ENCODE results near the gene GTPBP6. TPM values are rescaled to one million over a fixed set of nuclear protein-coding genes. Genes with fewer than 3 reads are reported as not detected.

GTPBP6 gene
- total RNA-seq, 1 experiment from 2014 or later = 72.4 TPM

DNA sequence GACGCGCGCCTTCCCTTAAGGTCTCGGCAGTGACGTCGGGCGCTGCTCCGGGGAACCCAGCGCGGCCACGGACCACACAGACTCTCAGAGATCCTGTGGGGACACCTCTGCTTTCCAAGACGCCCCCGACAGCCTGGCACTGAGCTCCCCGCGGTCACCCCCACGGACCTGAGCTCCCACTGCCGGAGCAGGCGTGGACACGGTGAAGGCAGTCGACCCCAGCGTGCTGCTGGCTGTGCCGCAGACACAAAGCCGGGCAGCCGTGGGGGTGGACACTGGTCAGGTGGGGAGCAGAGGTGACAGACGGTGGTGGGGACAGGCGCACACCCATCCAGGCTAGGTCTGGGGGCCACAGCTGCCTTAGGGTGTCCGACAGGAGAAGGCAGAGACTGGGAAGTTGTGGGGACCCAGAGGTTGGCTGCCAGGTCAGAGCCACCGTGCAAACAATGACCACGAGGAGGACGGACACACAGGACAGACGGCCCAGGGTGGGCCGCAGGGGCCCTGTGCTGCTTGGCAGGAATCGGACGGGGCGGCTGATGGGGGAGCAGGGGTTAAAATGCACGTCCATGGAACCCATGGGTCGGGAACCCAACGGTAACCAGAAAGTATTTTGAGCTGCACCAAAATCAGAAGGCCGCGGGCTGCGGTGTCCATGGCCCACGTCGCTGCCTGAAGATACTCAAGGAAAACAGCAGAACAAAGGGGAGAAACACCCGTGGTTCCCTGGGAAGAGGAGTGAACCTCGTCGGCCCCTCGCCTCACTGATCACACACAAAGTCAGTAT, 16.6 kb upstream of the GTPBP6 start:
- 0 out of 2 replicates have a peak, but pooled peaks cover 5% of the 10 kb centered on the region for H3K9me3 ChIP-seq
- H3K36me3 ChIP-seq (ENCODE audit: control insufficient read depth, insufficient read depth, low read length) = no peaks in the 10 kb centered on the region
- Mint-ChIP-seq H3K27ac (ENCODE audit: unreplicated experiment) (no peak overlapping the region), H3K4me3 (ENCODE audit: unreplicated experiment) (no peak overlapping the region), H3K4me1 (ENCODE audit: low read depth, unreplicated experiment) (no peaks in the 10 kb centered on the region), H3K9me3 (ENCODE audit: unreplicated experiment) (no peaks in the 10 kb centered on the region), H3K36me3 (ENCODE audit: insufficient read depth, unreplicated experiment) (peaks cover 73% of the 10 kb centered on the region), H3K27me3 (ENCODE audit: insufficient read depth, unreplicated experiment) (no peaks in the 10 kb centered on the region)
- intact Hi-C loops (cut with micrococcal nuclease; ENCODE audit: unreplicated experiment) = no loop called here
- CTCF ChIA-PET = no interaction called here
- H3K4me3 ChIP-seq (ENCODE audit: low read depth, low read length) = no peak overlapping the region
- H3K4me1 ChIP-seq = no peaks in the 10 kb centered on the region
- BruUV-seq (replicated peaks) = no TSS peak
- TF ChIP-seq, protein P1, sequence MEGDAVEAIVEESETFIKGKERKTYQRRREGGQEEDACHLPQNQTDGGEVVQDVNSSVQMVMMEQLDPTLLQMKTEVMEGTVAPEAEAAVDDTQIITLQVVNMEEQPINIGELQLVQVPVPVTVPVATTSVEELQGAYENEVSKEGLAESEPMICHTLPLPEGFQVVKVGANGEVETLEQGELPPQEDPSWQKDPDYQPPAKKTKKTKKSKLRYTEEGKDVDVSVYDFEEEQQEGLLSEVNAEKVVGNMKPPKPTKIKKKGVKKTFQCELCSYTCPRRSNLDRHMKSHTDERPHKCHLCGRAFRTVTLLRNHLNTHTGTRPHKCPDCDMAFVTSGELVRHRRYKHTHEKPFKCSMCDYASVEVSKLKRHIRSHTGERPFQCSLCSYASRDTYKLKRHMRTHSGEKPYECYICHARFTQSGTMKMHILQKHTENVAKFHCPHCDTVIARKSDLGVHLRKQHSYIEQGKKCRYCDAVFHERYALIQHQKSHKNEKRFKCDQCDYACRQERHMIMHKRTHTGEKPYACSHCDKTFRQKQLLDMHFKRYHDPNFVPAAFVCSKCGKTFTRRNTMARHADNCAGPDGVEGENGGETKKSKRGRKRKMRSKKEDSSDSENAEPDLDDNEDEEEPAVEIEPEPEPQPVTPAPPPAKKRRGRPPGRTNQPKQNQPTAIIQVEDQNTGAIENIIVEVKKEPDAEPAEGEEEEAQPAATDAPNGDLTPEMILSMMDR (IDR thresholded peaks at IDR 0.05; ENCODE audit: insufficient read depth in 1 of 2, low read depth in 1 of 2, low read length in 1 of 2, severe bottlenecking in 1 of 2, unreplicated experiment in 1 of 2) = no peak
- DNase-seq = no peak
- no peaks in the 10 kb centered on the region for H3K27me3 ChIP-seq (replicated peaks; ENCODE audit: control insufficient read depth, insufficient read depth, low read length)
- POLR2A ChIA-PET = no interaction called here

DNA sequence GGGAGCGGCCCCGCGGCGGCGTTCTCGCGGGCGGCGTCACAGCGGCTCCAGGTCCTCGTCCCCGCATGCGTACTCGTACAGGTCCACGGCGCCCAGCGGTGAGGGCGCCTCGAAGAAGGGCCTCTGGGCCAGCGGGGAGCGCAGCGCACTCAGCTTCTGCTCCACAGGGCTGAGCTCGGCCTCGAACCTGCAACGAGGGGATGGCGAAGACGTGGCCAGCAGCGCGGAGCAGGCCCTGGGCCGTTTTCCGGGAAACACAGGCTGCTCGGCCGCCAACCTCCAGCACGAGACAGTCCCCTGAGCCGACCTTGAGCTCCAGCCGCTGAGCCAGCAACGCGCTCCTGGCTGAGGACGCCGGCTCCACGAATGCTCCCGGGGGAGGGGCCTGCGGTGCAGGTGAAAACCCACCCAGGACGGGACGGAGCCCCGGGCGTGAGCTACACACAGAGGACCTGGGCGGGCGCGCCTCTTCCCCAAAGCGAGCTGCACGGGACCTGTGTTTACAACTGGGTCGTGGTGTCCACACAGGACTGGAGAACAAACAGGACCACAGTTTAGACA, 15.8 kb upstream of the GTPBP6 start:
- Mint-ChIP-seq H3K4me3 (ENCODE audit: unreplicated experiment) (no peak overlapping the region), H3K36me3 (ENCODE audit: insufficient read depth, unreplicated experiment) (peaks cover 80% of the 10 kb centered on the region), H3K27ac (ENCODE audit: unreplicated experiment) (no peak overlapping the region), H3K9me3 (ENCODE audit: unreplicated experiment) (no peaks in the 10 kb centered on the region), H3K27me3 (ENCODE audit: insufficient read depth, unreplicated experiment) (no peaks in the 10 kb centered on the region), H3K4me1 (ENCODE audit: low read depth, unreplicated experiment) (no peaks in the 10 kb centered on the region)
- intact Hi-C loops (cut with micrococcal nuclease; ENCODE audit: unreplicated experiment) = no loop called here
- ChIA-PET CTCF (no interaction called here), POLR2A (no interaction called here)
- Histone ChIP-seq H3K4me3 (ENCODE audit: low read depth, low read length) (no peak overlapping the region), H3K9me3 (peaks cover 12% of the 10 kb centered on the region; the same call in 1 of the 2 replicates), H3K4me1 (no peaks in the 10 kb centered on the region), H3K27me3 (replicated peaks; ENCODE audit: control insufficient read depth, insufficient read depth, low read length) (no peaks in the 10 kb centered on the region), H3K36me3 (ENCODE audit: control insufficient read depth, insufficient read depth, low read length) (no peaks in the 10 kb centered on the region)
- DNase-seq = no peak
- no TSS peak for BruUV-seq (replicated peaks)
- TF ChIP-seq, protein P1 (IDR thresholded peaks at IDR 0.05; ENCODE audit: insufficient read depth in 1 of 2, low read depth in 1 of 2, low read length in 1 of 2, severe bottlenecking in 1 of 2, unreplicated experiment in 1 of 2) = no peak

DNA sequence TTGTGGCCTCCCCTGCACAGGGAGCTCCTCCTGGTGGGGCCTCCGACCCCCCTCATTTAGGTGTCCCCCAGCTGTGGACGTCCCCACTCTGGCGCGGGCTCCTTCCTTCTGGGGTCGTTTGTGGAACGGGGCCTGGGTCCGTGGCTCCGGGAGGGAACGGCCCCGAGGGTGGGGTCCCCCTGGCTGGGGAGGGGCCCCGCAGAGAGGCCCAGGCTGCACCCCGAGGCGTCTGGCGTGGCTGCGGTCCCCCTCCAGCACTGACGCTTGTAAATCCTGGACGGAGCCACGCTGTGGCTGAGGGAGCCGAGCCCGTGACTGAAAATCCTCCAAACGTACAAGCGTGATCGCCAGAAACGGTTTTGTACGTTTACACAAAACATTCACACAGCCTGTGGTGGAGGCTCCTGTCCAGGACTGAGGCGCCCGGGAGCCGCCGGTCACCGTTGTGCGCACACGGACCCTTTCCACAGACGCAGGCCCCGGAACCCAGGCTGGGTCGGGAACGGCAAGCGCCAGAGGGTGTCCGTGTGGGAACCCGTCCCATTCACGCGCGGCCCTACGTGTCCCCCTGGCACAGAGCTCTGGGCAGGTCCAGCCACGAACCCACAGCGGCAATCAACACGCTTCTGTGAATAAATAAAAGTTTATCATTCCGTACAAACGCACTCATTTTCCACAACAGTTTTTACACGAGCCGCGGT, 15.2 kb upstream of the GTPBP6 start:
- H3K9me3 ChIP-seq = peaks cover 11% of the 10 kb centered on the region; the same call in 1 of the 2 replicates
- CTCF ChIA-PET = no interaction called here
- H3K27me3 Mint-ChIP-seq (ENCODE audit: insufficient read depth, unreplicated experiment) = no peaks in the 10 kb centered on the region
- H3K27me3 ChIP-seq (replicated peaks; ENCODE audit: control insufficient read depth, insufficient read depth, low read length) = no peaks in the 10 kb centered on the region
- H3K4me1 Mint-ChIP-seq (ENCODE audit: low read depth, unreplicated experiment) = no peaks in the 10 kb centered on the region
- H3K4me3 ChIP-seq (ENCODE audit: low read depth, low read length) = no peak overlapping the region
- no peak for DNase-seq
- no TSS peak for BruUV-seq (replicated peaks)
- no peaks in the 10 kb centered on the region for H3K36me3 ChIP-seq (ENCODE audit: control insufficient read depth, insufficient read depth, low read length)
- no peak overlapping the region for H3K4me3 Mint-ChIP-seq (ENCODE audit: unreplicated experiment)
- POLR2A ChIA-PET = no interaction called here
- TF ChIP-seq, protein P1 (IDR thresholded peaks at IDR 0.05; ENCODE audit: insufficient read depth in 1 of 2, low read depth in 1 of 2, low read length in 1 of 2, severe bottlenecking in 1 of 2, unreplicated experiment in 1 of 2) = no peak
- H3K27ac Mint-ChIP-seq (ENCODE audit: unreplicated experiment) = no peak overlapping the region
- peaks cover 78% of the 10 kb centered on the region for H3K36me3 Mint-ChIP-seq (ENCODE audit: insufficient read depth, unreplicated experiment)
- no peaks in the 10 kb centered on the region for H3K9me3 Mint-ChIP-seq (ENCODE audit: unreplicated experiment)
- H3K4me1 ChIP-seq = no peaks in the 10 kb centered on the region
- intact Hi-C loops (cut with micrococcal nuclease; ENCODE audit: unreplicated experiment) = no loop called here

All from Caco-2 (cell line).